Duodenal mucosa (tissue), 2 donors: ENCODE results near the gene MED22.

ENCODE experiments used
- H3K27ac ChIP-seq: one replicate; pipeline ENCODE4 v1.7.0; 2013; ENCODE audit warnings: low read depth, low read length
- H3K27me3 ChIP-seq, 2 donors: one replicate each; pipeline ENCODE4 v1.7.0; 2013; ENCODE audit warnings: low read length in 2 of 2, control low read depth in 1 of 2; ENCODE audit not compliant: insufficient read depth in 2 of 2, control insufficient read depth in 1 of 2
- H3K36me3 ChIP-seq, 2 donors: one replicate each; pipeline ENCODE4 v1.7.0; 2013; ENCODE audit warnings: low read length in 2 of 2, control low read depth in 1 of 2; ENCODE audit not compliant: insufficient read depth in 2 of 2, control insufficient read depth in 1 of 2
- H3K4me1 ChIP-seq, 2 donors: one replicate each; pipeline ENCODE4 v1.7.0; 2013; ENCODE audit warnings: low read length in 2 of 2, control low read depth in 1 of 2; ENCODE audit not compliant: insufficient read depth in 2 of 2, control insufficient read depth in 1 of 2
- H3K4me3 ChIP-seq, 2 donors: one replicate each; pipeline ENCODE4 v1.7.0; 2013; ENCODE audit warnings: low read length in 2 of 2, low read depth in 1 of 2
- H3K9ac ChIP-seq, 2 donors: one replicate each; pipeline ENCODE4 v1.7.0; 2013; ENCODE audit warnings: low read length in 2 of 2, low read depth in 1 of 2
- H3K9me3 ChIP-seq, 2 donors: one replicate each; pipeline ENCODE4 v1.7.0; 2013; ENCODE audit warnings: low read length in 2 of 2, control low read depth in 1 of 2; ENCODE audit not compliant: control insufficient read depth in 1 of 2

The MED22 gene

GRCh38 chr9:133294257-133294656 lies 53.7 kb downstream of the MED22 start:
- peaks cover 0 to 8% of the 10 kb centered on the region in 2 donors for H3K9me3 ChIP-seq
- no peaks in the 10 kb centered on the region for H3K4me1 ChIP-seq
- H3K36me3 ChIP-seq: no peaks in the 10 kb centered on the region

GRCh38 chr9:133290751-133291302 lies 57.1 kb downstream of the MED22 start:
- no peaks in the 10 kb centered on the region for H3K4me1 ChIP-seq
- no peak overlapping the region for H3K27ac ChIP-seq
- H3K9ac ChIP-seq: no peak overlapping the region
- no peaks in the 10 kb centered on the region for H3K27me3 ChIP-seq
- no peaks in the 10 kb centered on the region for H3K36me3 ChIP-seq
- H3K9me3 ChIP-seq: peaks cover 0 to 8% of the 10 kb centered on the region in 2 donors
- H3K4me3 ChIP-seq: no peak overlapping the region

More at GRCh38 chr9:133294257-133294656, 53.7 kb downstream of the MED22 start:
- H3K27ac ChIP-seq: no peak overlapping the region
- no peaks in the 10 kb centered on the region for H3K27me3 ChIP-seq
- no peak overlapping the region for H3K4me3 ChIP-seq
- no peak overlapping the region for H3K9ac ChIP-seq
